Fibroblast of skin of left quadriceps (primary cell): ENCODE measurements around the gene ASB5.
"Not testable (repeated sequence)": the region's sequence is repeated elsewhere in the genome, so short reads cannot be mapped to it uniquely, and the experiment has no call there.

Source experiments
- DNase-seq, 2 experiments: peaks; one replicate each; pipeline ENCODE4 v3.0.0-alpha.2; 2013; ENCODE audit warnings: low read depth in 2 of 2

Gene ASB5

GRCh38 chr4:176268963-176269362, at the start of gene ASB5:
Gene ASB5, minus strand, starts transcription at chr4:176269222. Its CDS starts 114 bp downstream, at chr4:176269108.
- DNase-seq, result no peak

GRCh38 chr4:176313596-176314336, 44.7 kb upstream of the ASB5 start:
- DNase-seq, result peak; percentile 58 to 61

GRCh38 chr4:176309772-176310171, 40.8 kb upstream of the ASB5 start:
- DNase-seq, result no peak

DNA sequence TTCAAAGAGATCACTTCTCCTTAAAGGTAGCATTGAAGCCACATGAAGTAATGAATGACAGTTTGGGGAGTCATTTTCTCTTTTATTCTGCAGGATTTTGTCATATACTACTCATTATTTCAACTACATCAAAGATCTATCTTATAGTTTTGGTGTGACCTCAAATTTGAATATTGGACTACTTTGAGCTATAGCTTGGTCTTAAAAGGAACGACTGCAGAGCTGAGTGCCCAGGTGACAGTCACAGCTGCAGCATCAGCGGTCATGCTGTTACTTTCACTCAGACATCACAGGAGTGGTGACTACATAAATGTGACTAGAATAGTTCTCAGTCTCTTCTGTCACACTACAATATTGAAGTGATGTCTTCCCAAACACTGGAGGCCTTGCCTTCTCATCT, 40.0 kb upstream of the ASB5 start:
- DNase-seq, result no peak

GRCh38 chr4:176308441-176308840, 39.4 kb upstream of the ASB5 start:
- no peak for DNase-seq

- DNase-seq, result no peak
Measured at GRCh38 chr4:176307666-176307930, 38.6 kb upstream of the ASB5 start.

- no peak for DNase-seq
Measured at GRCh38 chr4:176306837-176307665, 38.0 kb upstream of the ASB5 start.

DNA sequence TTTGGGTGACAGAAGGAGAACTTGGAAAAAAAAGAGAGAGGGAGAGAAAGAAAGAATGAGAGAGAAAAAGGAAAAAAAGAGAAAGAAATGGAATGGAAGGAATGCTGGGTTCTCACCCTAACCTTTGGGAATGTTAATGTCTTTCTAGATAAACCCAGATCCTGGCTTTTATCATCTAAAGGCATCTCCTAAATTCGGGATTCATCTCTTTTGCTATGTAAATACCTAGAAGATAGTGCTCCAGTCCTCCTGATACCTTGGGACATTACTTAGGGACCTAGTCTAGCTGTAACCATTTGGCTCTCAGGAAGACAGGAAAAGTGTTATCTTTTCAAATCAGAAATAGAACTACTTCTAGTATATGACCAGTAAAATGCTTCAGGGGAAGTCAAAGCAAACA, 34.9 kb upstream of the ASB5 start:
- no peak for DNase-seq

DNA sequence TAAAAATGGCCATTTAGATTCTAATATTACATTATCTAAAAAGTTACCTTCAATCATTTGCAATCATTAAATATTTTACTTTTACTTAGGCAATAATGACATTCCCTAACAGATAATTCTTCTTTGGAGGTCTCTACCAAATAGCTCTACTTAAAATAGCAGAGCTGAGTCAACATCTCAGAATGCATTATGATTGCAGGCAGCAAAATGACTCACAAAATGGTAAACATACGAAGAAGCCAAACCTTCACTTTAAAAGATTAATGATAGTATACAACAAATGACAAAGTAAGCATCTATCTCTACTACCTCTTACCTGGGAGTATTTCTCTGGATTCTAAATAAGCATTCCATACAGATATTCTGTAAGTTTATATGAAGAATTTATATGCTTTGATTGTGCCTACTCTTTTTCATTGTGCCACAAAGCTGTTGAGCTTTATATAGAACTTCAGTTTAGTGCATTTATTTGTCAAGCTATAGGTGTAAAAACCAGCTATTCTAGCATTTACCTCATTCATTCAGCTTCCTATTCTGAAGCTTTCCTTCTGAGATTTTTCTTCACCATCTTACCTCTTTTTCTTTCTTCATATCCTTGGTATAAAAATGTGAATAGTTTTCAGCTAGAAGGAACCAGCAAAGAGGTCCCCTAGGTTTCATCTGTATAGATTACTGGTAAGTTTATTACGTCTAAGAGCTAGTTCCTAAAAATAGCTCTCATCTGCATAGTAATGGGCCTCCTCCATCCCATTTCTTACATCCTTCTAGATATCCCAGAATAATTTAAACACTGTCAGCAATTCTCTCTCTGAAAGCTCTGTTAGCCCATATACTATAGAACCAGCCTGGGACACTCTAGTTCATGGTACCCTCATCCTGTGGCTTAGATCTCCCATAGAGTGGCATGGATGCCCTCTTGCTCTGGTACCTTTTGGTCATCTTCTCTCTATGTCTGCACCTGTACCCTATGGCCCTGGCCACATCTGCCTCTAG, 33.6 kb upstream of the ASB5 start:
- DNase-seq, result peak; percentile 69 to 70

DNA sequence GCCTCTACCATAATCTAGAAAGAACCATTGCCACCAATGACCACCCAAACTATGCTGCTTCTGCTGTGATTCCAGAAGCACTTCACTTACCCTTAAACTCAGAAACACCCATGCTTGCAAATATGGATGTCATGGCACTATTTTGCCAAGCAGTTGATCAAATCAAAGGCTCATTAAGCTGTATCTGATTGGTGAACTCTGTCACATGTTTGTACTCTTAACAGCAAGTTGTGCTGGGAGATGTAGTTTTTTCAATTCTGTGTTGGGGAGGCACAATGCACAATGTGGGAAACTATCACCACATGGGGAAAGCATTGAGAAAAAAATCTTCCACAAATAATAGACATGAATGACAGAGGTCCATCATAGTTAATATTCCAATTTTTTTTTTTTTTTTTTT, 31.5 kb upstream of the ASB5 start:
- no peak for DNase-seq

- DNase-seq, result no peak
Measured at GRCh38 chr4:176300036-176300435, 31.0 kb upstream of the ASB5 start.

- DNase-seq, result no peak
Measured at GRCh38 chr4:176298664-176299063, 29.6 kb upstream of the ASB5 start.

- not testable (repeated sequence) for DNase-seq
Measured at GRCh38 chr4:176295907-176296306, 26.9 kb upstream of the ASB5 start.

- no peak for DNase-seq
Measured at GRCh38 chr4:176293660-176294059, 24.6 kb upstream of the ASB5 start.

DNA sequence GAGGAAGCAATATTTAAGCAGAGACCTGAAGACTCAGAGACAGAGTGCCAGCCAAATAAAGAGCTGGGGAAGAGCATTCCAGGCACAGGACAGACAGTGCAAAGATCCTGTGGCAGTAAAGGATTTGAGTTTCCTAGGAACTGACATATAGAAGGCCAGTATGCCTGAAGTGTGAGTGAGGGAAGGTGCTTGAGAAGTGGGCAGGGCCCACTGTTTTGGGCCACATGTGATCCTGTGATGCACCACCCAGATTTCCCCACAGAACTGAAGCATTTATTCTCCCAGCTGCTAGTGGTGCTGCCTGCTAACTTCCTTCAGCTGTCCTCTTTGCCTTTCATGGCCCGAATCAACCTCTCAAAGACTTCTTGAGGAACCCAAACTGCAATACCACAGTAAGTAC, 23.9 kb upstream of the ASB5 start:
- DNase-seq, result no peak

- no peak for DNase-seq
Measured at GRCh38 chr4:176291748-176292147, 22.7 kb upstream of the ASB5 start.

- DNase-seq, result no peak
Measured at GRCh38 chr4:176290520-176290919, 21.5 kb upstream of the ASB5 start.

DNA sequence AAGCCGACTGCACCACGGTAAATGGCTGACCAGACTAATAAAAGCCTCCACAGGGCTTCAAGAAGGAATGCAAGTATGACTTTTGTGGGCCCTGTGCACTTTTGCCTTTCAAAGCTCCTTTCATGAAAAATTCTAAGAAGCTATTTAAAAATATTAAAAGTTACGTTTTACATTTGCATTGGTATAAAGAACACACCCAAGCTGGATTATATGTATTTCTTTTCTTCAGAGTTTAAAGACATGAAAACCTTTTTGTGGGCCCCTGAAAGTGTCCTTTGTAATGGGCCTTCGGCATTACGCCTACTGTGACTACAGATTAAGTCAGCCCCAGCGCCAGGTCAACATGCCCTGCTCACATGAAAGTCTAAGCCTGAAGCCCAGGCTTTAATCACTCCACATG, 20.5 kb upstream of the ASB5 start:
- DNase-seq, result no peak

DNA sequence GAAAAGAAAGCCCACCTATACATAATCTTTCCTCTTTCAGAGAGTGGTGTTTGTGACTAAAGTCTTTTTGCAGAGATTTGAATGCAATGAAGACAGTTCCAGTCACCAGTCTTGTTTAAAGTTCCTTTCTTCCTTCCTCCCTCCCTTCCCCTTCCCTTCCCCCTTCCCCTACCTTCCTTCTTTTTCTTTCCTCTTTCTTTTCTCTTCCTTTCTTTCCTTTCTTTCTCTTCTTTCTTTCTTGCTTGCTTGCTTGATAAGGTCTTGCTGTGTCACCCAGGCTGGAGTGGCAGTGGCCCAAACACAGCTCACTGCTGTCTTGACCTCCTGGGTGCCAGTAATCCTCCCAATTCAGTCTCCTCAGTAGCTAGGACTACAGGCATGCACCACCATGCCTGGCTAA, 19.0 kb upstream of the ASB5 start:
- no peak for DNase-seq

DNA sequence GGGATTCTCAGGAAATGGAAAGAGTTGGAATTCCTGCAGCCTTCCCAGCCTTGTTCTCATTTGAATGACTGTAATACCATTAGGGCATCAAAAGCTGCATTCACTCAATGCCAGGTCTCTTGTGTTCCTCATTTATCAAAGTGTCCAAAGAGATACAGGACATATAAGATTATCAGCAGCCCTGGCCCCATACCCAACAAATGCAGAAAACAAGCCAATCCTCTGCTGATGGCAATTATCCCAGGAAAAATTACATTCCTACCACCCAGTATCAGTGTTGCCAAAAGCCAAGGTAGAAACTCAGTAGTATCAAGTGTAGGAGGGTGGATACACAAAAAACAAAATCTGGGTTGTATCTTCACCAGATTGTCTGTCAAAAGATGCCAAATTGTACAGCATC, 18.5 kb upstream of the ASB5 start:
- DNase-seq, result no peak

DNA sequence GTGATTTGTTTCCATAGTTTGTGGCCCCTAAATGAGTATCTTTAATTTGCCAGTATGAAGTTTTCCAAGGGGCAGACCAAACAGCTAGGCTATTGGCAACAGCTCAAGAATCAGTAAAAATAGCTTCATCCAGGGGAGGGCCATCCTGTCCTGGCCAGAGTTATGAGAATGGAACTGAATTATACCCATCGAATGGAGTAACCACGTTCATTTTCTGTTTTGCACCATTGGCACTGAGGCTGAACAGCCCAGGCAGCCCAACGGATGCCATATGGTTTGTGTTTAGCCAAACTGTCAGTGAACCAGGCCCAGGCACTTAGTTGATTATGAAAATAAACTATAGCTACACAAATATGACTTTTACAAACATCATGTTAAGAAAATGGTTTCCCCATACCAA, 17.7 kb upstream of the ASB5 start:
- DNase-seq, result no peak

GRCh38 chr4:176279560-176279959, 10.5 kb upstream of the ASB5 start:
- DNase-seq, result not testable (repeated sequence)
